ENCODE data around the gene RNF157.
"Not testable (repeated sequence)": the region's sequence is repeated elsewhere in the genome, so short reads cannot be mapped to it uniquely, and the experiment has no call there.

RNF157 gene

DNA sequence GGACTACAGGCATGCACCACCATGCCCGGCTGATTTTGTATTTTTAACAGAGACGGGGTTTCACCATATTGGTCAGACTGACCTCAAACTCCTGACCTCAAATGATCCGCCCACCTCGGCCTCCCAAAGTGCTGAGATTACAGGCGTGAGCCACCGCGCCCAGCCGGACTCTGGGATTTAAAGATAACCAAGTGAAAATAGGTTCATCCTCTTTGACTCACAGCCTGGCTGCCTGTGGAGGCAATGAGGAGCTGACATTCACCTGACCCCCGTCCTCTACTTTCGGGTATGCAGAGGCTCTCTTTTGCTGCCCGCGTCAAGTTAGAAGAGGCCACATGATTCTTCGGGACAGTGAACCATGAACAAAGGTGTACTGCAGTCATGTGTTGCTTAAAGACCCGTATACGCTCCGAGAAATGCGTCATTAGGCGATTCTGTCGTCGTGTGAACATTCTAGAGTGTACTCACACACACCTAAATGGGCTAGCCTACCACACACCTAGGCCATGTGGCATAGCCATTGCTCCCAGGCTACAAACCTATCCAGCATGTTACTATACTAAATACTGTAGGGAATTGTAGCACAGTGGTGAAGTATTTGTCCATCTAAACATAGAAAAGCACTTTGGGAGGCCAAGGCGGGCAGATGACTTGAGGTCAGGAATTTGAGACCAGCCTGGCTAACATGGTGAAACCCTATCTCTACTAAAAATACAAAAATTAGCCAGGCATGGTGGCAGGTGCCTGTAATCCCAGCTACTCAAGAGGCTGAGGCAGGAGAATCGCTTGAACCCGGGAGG is 12.9 kb upstream of the RNF157 start:
- not testable (repeated sequence) for DNase-seq

DNA sequence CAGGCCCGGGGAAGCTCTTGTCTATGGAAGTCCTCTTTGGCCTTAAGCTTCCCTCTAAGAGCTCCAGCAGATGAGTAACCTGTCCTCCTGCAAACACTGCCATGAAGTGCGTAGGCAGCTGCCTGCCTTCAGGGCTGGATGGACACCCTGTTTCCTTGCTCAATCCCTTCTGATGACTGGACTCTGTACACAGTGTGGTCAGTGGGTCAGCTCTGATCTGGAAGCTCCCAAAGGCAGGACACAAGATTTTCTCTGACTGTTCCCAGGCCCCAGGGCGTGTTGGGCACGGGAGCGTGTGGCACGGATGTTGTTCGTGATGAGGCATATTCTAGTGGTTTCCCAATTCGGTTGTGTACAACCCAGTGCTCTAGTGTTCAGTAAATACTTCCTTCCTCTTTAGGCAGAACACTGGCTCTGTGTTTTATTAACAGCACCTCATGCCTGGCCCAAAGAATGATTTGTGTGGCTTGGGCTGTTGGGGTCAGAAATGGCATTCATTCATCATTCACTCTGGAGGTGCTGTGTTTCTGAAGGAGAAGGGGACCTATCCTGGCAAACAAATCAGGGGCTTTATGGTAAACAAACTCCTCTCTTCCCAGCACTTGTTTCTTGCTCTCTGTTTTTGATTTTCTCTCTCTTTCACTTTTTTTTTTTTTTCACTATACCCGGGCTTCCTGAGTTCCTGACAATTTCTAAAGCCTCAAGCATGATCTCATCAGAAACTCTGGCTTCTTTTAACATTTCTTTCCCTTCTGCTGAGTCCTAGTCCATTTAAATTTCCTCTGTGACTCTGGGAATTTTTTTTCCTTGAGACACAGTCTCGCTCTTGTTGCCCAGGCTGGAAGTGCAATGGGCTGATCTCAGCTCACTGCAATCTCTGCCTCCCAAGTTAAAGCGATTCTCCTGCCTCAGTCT is 12.0 kb upstream of the RNF157 start:
- DNase-seq = no peak

DNA sequence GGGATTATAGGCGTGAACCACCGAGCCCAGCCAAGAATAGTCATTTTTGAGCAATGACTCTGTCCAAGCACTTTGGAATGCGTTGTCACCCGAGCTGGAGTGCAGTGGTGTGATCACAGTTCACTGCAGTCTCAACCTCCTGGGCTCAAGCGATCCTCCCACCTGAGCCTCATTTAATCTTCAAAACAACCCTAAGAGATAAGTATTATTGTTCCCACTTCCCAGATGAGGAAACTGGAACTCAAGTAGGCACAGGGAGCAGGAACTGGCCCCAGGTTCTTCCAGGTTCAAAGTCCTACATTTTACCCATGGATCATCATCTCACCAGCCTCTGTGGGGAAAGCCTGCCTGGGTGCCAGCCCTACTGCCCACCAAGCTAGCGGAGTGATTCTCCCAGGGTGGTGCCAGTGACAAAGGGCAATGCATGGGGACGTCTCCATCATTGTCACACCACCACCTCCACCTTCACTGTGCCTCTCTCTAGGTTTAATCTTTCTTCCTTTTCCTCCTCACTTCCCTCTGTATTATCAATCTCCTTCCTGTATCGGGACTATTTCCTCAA is 11.3 kb upstream of the RNF157 start:
- no peak for DNase-seq

DNA sequence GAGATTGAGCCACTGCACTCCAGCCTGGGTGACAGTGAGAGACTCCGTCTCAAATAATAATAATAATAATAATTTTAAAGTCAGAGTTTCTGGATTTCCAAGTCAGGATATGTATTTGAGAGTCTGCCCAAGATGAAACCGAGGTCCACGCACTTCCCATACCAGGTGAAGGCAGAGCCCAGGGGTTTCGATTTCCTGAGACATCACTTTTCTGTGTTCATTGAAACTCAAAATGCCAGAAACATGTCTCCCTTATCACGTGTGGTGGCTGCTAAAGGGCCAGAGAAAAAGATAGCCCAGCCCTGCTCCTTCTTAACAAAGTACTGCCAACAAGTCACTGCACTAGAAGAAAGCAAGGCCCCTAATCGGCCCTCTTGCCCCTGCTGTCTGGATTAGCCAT is 9.8 kb upstream of the RNF157 start:
- DNase-seq = no peak

DNA sequence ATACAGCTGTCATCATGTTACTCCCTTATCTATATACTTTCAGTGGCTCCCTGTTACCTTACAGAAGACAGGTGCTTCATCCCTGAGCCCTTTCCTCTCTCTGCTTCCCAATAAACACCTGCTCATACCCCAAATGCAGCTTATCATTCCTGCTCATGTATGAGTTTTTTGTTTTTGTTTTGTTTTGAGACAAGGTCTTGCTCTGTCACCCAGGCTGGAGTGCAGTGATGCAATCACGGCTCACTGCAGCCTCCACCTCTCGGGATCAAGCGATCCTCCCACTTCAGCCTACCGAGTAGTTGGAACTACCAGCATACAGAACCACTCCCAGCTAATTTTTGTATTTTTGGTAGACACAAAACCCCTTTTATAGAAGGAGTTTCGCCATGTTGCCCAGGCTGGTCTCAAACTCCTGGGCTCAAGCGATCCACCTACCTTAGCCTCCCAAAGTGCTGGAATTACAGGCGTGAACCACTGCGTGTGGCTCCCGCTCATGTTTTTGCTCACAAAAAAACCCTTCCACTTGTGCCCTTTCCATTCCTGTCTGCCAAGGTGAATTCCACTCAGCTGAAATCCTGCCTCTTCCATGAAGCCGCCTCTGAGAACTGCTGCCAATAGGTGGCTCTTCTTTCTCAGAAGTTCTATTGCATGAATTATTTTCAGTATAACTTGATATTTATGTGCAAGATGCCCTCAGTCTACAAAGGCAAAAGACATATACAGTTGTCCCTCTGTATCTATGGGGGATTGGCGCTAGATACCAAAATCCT is 7.9 kb upstream of the RNF157 start:
- no peak for DNase-seq

DNA sequence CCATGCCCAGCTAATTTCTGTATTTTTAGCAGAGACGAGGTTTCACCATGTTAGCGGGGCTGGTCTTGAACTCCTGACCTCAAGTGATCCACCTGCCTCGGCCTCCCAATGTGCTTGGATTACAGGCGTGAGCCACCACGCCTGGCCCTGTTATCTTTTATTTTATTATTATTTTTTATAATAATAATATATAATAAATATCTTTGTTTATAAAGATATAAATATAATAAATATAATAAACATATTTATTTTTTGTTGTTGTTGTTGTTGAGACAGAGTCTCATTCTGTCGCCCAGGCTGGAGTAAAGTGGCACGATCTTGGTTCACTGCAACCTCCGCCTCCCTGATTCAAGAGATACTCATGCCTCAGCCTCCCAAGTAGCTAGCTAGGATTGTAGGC is 7.0 kb upstream of the RNF157 start:
- no peak for DNase-seq

DNA sequence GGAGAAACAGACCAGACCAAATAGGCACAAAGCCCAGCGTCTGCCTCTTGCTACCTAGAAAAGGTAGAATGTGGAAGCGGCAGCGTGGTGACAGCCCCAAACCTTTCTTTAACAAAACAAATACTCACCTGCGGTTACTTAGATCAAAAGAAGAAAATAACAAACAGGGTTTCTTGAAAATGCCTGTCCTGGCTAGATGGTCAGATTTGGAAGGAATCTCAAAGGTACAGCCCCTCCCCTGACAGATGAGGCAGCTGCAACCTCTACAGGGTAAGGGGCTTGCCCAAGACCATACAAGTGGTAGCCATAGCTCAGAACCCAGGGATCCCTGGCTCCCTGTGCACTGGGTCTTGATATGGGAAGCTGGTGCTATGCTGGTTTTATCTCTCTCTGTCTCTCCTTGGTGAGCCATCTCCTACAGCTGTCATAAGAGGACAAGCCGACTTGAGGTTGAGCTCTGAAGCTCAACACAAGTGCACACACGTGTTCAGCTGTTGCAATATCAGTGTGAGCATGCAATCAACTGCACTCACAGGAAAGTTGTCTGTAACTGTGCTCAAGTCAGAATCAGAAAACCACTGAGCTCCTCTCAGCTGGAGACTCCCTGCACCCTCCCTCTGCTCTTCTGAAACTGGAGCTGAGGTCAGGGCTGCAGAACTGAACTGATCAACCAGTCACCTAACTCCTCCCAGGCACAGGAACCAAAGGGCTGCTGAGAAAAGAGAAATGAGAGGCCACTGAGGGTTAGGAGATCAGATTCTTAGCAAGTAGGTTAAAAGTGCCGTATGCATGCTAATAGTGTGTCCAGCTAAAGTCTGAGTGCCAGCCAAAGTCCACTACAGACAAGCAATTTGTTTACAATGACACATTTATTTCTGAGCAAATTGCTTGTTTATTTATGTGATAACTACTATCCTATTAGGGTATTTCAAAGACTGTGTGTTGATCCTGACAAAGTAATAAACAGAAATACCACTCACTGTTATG is 6.1 kb upstream of the RNF157 start:
- no peak for DNase-seq

DNA sequence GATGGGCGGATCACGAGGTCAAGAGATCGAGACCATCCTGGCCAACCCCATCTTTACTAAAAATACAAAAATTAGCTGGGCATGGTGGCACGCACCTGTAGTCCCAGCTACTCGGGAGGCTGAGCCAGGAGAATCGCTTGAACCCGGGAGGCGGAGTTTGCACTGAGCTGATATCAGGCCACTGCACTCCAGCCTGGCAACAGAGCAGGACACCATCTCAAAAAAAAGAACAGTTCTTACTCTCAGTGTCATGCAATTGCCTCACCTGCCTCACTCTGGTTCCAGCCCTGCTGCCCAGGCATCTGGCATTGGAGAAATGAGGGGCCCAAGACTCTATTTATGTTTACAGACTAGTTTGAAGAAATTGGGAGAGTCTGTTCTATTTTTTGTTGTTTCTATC is 4.4 kb upstream of the RNF157 start:
- not testable (repeated sequence) for DNase-seq

DNA sequence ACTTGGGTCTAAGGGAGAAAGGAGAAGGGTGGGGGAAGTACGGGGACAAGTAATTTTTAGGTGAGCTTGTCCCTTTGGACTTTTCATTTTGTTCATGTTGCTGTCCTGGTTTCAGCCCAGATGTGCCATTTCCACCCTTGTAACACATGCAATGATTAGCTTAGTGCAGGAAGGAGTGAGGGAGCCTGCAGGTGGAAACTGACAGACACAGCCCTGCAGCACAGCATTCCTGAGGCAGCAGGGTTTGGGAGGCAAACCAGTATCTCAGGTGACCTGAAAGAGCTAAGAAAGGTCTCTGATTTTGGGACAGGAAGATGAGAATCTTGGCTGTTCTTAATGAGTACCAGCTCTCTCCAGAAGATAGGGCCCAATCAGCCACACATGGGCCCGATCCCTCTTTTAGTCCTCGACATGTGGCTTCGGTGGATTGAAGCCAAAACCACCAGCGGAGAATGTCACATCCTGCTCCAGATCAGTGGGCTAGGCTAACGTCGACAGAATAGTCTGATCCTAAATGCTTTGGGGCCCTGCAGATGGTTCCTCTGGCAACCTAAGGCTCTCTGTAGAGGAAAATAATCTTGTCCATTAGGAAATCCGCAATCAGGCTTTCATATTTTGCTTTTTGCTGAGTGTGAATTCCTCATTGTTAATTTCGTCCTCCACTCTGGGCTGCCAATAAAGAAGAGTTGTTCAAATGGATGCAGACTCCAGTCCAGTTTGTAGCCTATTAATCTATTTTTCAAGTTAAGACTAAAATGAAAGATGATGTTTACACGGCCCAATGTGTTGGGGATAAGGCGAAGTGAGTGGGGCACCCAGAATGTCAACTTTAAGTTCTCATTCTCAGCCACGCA is 3.8 kb upstream of the RNF157 start:
- DNase-seq = no peak

DNA sequence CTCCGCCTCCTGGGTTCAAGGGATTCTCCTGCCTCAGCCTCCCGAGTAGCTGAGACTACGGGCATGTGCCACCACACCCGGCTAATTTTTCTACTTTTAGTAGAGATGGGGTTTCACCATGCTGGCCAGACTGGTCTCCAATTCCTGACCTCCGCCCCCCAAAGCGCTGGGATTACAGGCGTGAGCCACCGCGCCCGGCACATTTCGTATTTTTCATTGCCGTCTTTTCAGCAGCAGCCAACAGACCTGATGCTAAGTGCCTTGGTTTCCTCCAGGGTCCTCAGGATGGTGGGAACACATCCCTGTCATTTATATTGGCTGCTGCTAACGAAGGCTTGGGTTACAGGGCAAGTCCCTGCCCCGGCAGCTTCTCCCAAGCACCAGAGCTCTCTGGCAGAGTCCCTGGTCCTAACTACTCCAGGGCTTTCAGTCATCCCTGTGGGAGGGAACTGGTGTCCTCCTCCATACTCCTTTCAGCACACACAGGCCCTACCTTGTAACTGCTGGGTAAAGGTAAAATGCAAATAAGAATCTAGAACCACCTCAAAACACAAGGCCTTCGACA is 1.5 kb upstream of the RNF157 start:
- no peak for DNase-seq

DNA sequence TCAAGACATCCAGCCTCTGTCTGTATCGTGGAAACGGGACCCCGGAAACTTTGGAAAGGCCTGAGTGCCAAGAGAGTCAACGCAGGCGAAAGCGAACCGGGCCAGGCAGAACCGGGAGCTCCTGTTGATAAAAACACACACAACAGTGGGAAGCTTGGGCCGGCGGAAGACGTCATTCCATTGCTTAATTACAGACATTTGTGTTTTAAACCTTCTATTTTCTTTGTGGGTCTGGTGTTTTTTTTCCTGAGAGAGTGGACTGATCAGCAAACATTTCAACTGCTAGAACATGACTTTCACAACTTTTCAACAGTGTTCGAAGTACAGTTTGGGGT is 878 bp upstream of the RNF157 start:
- no peak for DNase-seq

DNA sequence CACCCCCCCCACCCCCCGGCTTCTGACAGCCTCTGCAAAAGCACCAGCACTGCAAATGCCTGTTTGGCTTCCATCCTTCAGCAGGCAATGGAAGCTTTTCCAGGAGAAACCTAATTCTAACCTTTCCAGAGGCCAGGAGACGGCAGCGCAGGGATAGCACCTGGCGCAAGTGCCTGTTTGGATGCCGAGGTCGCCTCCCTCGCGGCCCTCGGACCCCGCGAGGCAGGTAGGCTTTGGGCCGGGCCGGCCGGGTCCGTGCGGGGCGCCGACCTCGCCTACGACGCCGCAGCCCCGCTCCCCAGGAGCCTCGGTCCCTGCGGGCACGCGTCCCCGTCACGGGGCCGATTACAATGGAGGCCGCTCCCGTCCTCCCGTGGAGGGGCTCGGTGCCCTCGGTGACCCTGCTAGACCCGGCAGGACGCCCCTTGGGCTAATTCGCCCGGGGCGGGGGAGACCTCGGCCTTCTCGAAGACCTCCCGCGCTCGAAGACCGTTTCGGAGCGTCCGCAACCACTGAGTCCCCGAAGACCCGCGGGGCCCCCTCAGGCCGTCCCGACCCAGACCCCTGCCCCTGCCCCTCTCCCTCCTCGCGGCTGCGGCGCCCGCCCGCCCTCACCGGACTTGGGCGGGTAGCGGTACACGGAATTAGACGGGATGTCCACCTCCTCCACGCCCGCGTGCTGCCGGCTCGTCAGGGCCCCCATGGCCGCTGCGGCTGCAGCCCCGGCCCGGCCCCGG is 587 bp downstream of the RNF157 start:
- no peak for DNase-seq

DNA sequence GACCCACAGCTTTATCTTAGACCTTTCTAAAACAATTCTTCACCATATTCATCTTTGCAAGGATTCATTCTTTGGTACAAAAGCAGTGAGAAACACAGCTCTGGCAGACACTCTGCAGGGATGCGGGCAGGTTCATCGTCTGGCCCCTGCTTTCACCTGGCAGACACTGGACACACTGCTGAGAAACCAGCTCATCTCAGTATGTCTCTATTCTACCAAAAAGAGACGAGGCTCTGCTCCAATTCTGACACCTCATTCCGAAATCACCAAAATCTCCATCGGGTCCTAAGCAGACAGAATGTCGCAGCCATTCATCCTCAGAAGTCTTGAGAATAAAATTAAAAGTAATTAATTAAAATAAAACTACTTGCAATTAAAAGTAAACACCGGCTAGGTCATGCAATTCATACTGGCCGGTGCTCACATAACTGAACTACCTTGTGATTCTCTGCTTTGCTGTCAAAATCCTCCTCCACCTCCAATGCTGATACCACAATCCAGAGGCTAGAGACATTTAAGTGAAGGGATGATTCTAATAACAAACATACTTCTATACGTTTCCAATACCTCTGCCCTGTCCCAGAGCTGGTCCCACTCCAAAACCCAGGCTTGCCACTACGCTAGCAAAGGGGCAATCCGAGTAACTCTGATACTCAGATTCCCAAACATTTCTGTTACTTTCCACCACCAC is 1.3 kb downstream of the RNF157 start:
- no peak for DNase-seq

DNA sequence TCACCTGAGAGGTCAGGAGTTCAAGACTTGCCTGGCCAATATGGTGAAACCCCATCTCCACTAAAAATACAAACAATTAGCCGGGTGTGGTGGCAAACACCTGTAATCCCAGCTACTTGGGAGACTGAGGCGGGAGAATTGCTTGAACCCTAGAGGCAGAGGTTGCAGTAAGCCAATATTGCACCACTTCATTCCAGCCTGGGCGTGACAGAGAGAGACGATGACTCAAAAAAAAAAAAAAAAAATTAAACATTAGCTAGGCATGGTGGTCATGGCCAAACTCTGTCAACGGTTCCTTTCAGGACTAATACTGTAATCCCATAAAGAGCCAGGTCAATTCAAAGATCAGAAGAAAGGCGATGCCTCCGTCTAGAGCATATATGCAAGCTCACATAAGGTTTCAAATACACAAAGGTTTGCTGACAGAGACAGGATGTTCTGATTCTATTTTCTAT is 2.4 kb downstream of the RNF157 start:
- DNase-seq = no peak

DNA sequence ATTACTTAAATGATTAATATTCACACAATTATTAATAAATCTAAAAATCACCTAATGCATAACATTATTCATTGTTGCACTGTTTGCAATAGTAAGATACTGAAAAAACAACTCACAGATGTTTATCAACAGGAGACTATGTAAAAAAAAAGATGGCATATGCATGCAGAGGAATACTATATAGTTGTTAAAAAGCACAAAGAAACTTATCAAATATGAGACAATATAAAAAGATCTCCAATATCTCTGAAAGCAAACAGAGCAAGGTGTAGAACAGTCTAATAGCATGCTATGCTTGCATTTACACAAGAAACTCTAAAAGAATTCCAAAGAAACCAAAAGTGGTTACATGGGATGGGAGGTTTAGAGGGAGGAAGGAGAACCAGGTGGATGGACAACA is 3.7 kb downstream of the RNF157 start:
- no peak for DNase-seq

DNA sequence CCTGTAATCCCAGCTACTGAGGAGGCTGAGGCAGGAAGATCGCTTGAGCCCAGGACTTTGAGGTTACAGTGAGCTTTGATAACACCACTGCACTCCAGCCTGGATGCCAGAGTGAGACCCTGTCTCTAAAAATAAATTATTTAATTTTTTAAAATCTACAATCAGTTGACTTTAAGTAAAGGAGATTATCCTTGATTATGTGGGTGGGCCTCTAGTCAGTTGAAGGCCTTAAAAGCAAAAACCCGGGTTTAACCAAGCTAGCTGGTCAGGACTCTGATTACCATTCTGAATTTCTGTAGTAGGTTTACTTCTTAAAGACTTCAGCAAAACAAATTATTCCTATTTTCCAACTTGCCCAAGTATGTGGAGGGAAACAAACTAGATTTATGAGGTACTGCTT is 4.4 kb downstream of the RNF157 start:
- no peak for DNase-seq

DNA sequence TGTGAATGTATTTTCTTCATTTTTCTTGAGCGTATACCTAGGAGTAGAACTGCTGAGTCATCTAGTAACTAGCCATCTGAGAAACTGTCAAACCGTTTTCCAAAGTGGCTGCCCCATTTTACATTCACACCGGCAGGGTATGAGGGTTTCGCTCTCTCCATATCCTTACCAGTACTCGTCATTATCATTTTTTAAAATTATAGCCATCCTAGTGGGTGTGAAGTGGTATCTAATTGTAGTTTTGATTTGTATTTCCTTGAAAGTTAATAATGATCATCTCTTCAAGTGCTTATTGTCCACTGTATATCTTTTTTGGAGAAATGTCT is 6.0 kb downstream of the RNF157 start:
- no peak for DNase-seq

DNA sequence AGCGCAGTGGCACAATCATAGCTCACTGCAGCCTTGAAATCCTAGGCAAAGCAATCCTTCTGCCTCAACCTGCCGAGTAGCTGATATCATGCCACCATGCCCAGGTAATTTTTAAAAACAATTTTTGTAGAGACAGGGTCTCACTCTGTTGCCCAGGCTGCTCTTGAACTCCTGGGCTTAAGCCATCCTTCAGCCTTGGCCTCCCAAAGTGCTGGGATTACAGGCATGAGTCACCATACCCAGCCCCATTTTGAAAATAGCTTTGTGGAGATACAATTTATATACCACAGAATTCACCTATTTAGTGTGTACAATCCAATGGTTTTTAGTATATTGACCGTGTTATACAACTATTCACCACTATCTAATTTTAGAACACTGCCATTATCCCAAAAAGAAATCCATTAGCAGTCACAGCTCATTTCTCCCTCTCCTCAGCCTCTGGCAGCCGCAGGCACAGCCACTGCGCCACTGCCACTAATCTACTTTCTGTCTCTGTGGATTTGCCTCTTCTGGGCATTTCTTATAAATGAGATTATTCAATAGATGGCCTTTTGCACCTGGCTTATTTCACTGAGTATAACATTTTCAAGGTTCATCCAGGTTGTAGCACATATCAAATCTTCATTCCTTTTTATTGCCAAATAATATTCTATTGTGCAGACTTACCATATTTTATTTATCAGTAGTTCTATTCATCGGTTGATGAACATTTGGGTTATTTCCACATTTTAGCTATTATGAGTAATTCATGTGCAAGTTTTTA is 6.5 kb downstream of the RNF157 start:
- DNase-seq = no peak
